Measurements from ENCODE around the gene ITPK1. TPM values are rescaled to one million over a fixed set of nuclear protein-coding genes. Genes with fewer than 3 reads are reported as not detected.

Gene ITPK1
- total and polyA plus RNA-seq, 2 experiments from 2014 or later = 35.9 to 101 TPM

- Histone ChIP-seq H3K4me1 (ENCODE audit: insufficient read depth) (no peaks in the 10 kb centered on the region), H4K20me1 (replicated peaks; ENCODE audit: insufficient read depth) (peaks cover 9% of the 10 kb centered on the region; the same call in 1 of the 2 replicates), H3K79me2 (replicated peaks; ENCODE audit: insufficient read depth) (peaks cover 52% of the 10 kb centered on the region), H3K36me3 (ENCODE audit: insufficient read depth) (no peaks in the 10 kb centered on the region), H2AFZ (no peak overlapping the region), H3K27ac (ENCODE audit: low read depth) (no peak overlapping the region), H3K27me3 (ENCODE audit: insufficient read depth) (no peaks in the 10 kb centered on the region), H3K4me3 (no peak overlapping the region), H3K4me2 (no peak overlapping the region), H3F3A (replicated peaks; ENCODE audit: low read depth) (no peaks in the 10 kb centered on the region), H3K9me2 (ENCODE audit: insufficient read depth) (no peaks in the 10 kb centered on the region)
- DNase-seq (ENCODE audit: low spot score) = no peak
- peak overlapping the region; percentile 19; the same call in 1 of the 2 replicates for H3K27ac Mint-ChIP-seq
- peaks cover 31% of the 10 kb centered on the region for H3K4me1 Mint-ChIP-seq
- TF ChIP-seq CTCF (conservative IDR thresholded peaks at IDR 0.05; ENCODE audit: low read depth in 2 of 2) (no peak), JUNB (IDR thresholded peaks at IDR 0.05; ENCODE audit: unreplicated experiment) (no peak), REST (IDR thresholded peaks at IDR 0.05; ENCODE audit: unreplicated experiment) (no peak), ZNF462 (CRISPR knock-in tag; IDR thresholded peaks at IDR 0.05) (no peak), ZNF331 (CRISPR knock-in tag; IDR thresholded peaks at IDR 0.05; ENCODE audit: low read depth) (no peak), EZH2phosphoT487 (IDR thresholded peaks at IDR 0.05; ENCODE audit: unreplicated experiment) (no peak), ZNF114 (CRISPR knock-in tag; IDR thresholded peaks at IDR 0.05) (no peak), EZH2 (IDR thresholded peaks at IDR 0.05; ENCODE audit: low read depth, unreplicated experiment) (no peak), CREB1 (CRISPR knock-in tag; IDR thresholded peaks at IDR 0.05; ENCODE audit: low read depth) (no peak), POLR2AphosphoS5 (IDR thresholded peaks at IDR 0.05; ENCODE audit: low read depth) (no peak), ETS1 (IDR thresholded peaks at IDR 0.05) (no peak), STAT1 (IDR thresholded peaks at IDR 0.05; ENCODE audit: unreplicated experiment) (no peak), NANOG (IDR thresholded peaks at IDR 0.05; ENCODE audit: borderline replicate concordance) (no peak)
- no peaks in the 10 kb centered on the region for H3K9me3 Mint-ChIP-seq
- peaks cover 13% of the 10 kb centered on the region for H3K27me3 Mint-ChIP-seq (ENCODE audit: insufficient read depth, low read depth, poor library complexity)
- H3K36me3 Mint-ChIP-seq (ENCODE audit: low read depth) = peaks cover 2% of the 10 kb centered on the region; the same call in 2 of the 3 replicates
- ATAC-seq = peak; percentile 19; the same call in 1 of the 3 replicates
- no peak overlapping the region for H3K4me3 Mint-ChIP-seq
These were observed 47.0 kb downstream of the ITPK1 start for GRCh38 chr14:93068711-93069110.

Measured in GM23338 (cell line).